Superior temporal gyrus (tissue), 1 donor: ENCODE results near the gene SLC35D3.
A peak's percentile ranks its signal among the peaks of the same experiment; 100 is the strongest.
"Not testable (repeated sequence)": the region's sequence is repeated elsewhere in the genome, so short reads cannot be mapped to it uniquely, and the experiment has no call there.

Experiments used
- DNase-seq: peaks from one replicate; pipeline ENCODE4 v3.0.0-alpha.2; 2016; ENCODE audit errors: extremely low spot score

The SLC35D3 gene

DNA sequence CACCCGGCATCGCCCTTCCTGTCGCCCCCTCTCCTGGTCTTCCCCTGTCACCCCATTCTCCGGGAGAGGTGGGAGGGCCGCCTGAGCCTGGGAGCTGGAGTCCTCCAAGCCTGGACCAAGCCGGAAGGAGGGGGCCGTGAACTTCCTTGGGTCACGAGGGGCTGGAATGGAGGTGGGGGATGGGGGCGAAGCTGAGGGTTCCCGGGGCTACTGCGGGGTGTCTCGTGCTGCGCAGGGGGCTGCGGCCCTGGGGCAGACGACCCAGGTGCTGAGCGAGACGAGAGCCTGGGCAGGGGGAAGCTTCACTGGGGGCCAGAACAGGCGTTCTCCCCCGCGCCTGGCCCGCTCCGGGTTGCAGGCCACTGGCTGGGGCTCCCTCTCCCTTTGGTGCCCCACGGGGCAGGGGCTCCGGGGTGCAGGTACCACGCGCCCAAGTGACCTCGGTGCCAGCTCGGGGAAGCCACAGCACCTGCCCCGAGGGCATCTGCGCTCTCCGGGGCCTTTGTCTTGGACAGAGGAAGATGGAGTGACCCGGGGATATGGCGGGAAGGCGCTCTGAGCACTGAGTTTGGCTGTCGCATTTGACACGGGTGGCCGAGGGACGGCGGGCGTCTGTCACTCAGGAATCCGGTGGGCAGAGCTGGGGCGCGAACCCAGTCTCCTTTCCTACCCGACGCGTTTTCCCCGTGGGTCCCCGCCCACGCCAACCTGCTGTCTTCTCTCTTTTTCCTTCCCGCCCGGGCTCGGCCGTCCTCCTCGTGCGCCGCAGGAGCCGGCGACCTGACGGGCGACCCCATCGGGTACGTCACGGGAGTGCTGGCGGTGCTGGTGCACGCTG is 1.2 kb downstream of the SLC35D3 start:
- DNase-seq: no peak

DNA sequence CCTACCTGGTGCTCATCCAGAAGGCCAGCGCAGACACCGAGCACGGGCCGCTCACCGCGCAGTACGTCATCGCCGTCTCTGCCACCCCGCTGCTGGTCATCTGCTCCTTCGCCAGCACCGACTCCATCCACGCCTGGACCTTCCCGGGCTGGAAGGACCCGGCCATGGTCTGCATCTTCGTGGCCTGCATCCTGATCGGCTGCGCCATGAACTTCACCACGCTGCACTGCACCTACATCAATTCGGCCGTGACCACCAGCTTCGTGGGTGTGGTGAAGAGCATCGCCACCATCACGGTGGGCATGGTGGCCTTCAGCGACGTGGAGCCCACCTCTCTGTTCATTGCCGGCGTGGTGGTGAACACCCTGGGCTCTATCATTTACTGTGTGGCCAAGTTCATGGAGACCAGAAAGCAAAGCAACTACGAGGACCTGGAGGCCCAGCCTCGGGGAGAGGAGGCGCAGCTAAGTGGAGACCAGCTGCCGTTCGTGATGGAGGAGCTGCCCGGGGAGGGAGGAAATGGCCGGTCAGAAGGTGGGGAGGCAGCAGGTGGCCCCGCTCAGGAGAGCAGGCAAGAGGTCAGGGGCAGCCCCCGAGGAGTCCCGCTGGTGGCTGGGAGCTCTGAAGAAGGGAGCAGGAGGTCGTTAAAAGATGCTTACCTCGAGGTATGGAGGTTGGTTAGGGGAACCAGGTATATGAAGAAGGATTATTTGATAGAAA is 2.0 kb downstream of the SLC35D3 start:
- DNase-seq: no peak

DNA sequence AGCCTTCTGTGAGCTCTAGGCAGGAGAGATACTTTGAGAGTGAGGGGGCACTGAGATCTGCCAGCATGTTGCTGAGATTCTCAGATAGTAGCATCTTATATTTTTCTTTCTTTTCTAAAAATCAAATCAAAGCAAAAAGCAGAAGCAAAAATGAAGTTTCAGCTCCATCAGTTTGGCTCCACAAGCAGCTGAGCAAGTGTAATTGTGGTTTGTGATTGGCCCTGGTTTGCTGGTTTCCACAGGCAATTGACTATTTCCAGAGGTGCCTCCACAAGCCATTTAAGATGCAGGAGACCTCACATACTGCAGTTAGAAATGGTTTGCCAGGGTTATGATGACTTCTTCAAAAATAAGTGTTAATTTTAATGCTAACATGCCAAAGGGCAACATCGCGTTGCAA is 4.3 kb downstream of the SLC35D3 start:
- DNase-seq: no peak

DNA sequence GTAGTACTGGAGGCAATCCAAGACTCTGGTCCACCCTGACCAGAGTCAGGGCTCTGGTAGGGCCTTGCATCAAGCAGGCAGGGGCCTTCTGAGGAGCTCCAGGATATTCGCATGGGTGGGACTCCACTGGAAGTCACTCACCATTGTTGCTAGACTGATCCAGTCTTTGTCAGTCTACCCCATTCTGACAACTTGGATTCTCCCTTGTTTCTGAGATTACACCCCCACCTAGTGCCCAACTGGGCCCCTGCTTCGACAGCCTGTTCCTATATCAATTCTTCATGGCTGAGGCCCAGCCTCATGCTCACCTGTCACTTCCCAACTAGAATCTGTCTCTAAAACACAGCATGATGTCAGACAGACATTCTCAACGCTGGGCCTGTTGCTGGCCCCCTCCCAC is 5.2 kb downstream of the SLC35D3 start:
- no peak for DNase-seq

DNA sequence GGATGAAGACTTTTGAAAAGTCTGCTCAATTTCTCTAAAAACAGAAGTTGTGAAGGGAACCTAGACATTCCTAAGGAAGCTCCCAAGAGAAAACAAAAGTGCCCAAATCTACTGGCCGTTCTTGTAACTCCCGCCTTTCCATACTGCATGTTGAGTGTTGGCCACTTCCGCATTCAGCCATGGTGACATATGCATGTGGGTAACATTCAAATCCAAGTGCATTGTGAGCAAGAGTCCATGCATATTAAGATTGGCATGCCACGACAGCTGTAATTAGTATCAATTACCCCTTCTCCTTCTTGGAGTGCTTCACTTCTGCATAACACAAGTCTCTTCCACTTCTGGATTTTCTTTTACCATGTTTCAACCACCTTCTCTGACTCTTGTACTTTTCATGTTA is 8.4 kb downstream of the SLC35D3 start:
- no peak for DNase-seq

DNA sequence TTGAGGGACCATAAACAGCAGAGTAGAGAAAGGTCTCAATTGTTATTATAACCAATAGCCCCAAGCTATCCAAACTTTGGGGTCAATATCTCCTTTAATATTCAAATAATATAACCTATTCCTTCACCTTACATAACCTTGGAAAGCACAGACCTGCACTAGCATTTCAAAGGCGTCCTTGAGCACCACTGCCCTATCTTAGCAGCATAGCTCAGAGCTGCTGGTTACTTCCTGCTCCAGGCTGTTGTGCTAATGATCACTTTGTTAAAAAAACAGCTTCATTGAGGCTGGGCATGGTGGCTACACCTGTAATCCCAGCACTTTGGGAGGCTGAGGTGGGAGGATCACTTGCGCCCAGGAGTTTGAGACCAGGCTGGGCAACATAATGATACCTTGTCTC is 10.5 kb downstream of the SLC35D3 start:
- DNase-seq: no peak

DNA sequence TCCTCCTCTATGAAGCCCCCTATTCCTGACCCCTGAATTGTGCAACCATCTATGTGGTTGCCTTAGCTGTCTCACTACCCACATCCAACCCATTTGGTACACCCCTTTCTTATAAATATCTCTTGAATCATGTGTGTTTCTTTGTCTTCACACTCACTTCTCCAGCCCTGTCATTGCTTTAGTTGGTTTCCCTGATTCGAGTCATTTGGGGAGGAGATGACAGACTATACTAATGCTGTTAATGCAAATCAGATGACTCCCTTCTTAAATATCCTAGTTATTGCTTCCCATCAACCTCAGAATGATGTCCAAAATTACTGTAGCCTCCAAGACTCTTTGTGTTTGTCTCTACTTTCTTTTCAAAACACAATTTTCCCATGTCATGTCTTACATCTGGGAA is 23.0 kb downstream of the SLC35D3 start:
- no peak for DNase-seq

DNA sequence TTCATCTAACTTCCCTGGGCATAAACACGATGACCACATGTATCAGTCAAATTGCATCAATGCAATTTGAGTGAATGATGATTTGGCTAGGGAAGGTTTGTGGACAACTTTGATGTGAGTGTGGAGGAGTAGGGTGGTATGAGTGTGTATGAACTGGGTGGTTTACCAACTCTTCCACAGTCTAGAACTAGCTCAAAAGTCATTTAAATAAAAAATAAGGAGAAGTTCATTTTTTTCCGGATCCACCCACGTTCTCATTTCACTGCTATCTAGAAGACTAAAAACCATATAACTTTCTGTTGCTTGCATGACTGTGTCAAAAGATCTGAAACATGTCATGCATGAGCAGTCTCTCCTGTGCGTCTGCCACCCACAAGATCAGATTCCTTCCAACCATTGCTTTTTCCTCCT is 23.6 kb downstream of the SLC35D3 start:
- DNase-seq: no peak

DNA sequence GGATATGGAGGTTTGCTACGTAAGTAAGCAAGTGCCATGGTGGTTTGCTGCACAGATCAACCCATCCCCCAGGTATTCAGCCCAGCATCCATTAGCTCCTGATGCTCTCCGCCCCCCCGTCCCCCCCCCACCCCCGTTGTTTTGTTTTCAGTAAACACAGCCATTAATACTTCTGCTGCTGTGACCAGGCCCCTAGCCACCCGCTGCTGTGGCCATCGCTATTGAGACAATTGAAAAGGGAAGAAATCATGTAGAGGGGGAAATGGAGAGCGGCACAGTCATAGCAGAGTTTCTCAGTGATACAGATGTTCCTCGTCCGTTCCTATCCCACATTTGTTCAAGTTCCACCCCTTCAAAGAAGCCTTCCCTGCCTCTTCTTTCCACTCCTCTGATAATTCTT is 24.9 kb downstream of the SLC35D3 start:
- DNase-seq: no peak

DNA sequence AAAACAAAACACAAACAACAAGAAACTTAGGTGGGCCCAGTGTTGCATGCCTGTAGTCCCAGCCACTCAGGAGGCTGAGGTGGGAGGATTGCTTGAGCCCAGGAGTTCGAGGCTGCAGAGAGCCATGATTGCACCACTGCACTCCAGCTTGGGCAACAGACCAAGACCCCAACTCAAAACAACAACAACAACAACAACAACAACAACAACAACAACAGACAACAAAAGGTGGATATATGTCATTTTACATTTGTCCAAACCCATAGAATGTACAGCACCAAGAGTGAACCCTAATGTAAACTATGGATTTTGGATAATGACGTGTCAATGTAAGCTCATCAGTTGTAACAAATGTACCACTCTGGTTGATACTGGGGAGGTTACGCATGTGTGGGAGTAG is 27.9 kb downstream of the SLC35D3 start:
- not testable (repeated sequence) for DNase-seq

DNA sequence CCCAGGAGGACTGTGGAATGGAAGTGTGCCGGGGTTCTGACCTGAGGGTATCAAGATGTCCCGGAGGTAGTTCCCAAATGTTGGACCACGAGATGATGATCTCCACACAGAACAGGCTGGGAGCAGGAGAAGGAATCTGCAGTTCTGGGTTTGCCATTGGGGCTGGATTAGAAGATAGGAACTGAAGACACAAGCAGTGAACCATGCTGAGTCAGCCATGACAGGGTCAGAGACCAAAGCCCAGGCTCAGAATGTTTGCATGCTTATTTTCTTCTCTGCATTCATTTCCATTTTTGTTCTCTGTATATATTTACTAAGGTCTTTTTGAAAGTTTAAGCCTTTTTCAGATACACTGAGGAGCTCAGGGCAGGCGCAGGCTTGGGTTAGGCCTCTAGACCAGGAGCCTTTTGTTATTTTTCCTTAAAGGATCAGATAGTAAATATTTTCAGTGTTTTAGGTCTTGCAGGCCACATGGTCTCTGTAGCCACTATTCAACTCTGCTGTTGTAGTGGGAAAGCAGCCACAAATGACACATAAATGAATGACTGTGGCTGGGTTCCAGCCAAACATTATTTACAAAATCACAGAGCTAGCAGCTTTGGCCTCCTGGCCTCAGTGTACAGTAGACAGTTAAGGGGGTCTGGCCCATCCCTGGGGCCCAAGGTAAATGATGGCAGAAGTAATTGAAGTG is 28.5 kb downstream of the SLC35D3 start:
- DNase-seq: no peak

DNA sequence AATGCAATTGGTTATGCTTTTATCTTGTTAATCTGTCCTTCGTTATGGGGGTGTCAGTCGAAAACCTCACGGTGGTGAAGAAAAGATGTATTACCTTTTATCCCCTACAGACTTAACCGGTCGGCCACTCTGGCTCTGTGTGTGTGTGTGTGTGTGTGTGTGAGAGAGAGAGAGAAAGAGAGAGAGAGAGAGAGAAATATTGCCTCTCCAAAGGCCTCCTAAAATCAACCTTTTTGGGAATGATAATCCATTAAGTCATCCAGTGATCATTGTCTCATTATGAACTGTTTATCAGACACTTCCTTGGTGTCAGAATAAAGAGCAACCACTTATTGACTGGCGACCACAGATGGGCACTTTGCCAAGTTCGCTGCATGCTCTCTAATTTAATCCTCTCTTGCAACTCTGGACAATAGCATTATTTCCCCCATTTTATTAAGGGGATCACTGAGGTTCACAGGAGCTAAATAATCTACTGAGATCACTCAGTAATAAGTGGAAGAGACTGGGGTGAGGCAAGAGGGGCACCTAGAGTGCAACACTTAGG is 30.7 kb downstream of the SLC35D3 start:
- DNase-seq: no peak

DNA sequence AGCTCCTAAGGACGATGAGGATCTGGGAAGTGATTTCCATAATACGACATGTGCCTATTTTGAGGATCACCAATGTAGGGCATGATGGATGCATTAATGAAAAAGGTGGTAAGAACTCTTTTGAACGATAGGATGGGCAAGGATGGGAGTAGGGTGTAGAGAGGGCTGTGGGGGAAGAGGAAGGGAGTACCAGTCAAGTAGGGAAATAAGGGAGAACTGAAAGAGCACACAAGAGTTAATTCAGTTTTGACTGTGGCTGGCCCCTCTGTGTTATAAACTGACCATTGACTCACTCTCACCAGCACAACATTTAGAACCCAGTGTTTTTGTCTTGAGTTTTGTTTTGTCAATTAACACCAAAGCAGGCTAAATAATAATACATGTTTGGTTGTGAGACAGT is 33.0 kb downstream of the SLC35D3 start:
- DNase-seq: no peak

DNA sequence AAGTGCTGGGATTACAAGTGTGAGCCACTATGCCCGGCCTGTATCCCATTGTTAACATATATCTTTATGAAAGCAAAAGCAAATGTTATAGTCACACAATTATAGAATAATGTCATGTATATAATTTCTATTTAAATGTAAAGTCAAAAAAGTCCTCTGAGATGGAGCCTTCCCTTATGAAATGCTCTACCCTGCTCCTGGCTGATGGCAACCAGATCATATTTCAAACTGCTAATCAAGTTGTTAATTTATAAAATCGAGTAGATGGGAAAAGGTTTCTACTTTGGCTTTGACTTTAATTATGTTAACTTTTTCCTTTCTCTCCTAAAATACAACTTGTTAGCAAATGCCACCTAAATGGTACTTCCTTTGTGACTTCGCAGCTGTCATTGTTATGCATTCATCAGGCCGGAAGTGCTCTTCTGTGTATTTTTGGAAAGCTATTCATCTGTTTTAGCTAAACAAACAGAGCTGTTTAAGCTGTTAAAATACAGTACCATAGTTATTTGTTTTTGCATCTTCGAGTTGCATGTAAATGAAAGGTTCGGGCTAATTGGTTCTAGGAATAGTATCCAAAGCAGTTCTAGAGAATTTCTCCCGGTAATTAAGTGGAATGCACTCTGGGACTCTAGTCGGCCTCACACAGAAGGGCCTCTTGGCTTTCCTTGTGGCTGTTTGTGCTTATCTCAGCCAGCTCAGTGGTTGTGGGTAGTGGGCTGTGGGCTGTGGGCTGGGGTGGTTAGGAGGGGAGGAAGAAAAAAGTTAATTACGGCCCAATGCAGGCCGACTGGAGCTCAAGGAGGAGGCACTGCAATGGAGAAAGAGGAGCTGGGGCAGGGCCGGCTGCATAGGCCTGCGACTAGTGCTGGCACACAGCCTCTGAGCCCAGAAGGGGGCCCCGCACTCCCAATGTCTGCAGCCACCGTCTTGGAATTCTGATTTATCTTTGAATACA is 34.8 kb downstream of the SLC35D3 start:
- DNase-seq: no peak

DNA sequence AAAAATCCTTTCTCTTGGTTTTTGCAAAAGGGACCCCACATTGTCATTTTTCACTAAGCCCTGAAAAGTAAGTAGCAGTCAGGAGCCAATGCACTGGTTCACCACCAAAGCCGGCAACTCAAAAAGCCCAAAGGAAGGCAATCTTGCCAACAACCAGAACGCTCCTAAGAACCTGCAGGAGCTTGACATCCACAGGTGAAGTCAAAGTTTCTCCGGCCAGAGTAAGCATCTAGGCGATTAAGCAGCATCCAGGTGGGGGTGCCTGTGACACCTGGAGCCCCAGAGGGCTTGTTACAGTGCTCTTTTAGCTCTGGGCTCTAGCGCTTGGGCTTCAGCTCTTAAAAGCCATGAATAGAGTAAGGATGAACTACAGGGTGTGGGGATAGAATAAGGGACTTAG is 36.1 kb downstream of the SLC35D3 start:
- DNase-seq: no peak

DNA sequence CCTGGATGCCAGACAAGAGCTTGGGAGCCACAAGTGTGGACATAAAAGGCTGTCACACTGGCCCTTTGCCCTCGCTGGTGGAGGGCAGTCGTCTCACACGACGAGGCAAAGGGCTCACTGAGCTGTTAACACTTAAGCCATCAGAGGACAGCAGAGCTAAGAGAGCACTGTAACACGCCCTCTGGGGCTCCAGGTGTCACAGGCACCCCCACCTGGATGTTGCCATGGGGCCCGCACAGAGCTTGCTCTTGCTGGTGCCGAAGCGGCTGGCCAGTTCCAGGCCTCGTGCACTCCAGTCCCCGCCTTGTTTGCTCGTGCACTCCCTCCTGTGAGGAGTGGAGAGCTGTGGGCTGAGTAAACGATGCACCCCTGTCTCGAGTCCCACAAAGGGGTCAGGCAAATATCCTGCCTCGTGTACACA is 37.4 kb downstream of the SLC35D3 start:
- no peak for DNase-seq

DNA sequence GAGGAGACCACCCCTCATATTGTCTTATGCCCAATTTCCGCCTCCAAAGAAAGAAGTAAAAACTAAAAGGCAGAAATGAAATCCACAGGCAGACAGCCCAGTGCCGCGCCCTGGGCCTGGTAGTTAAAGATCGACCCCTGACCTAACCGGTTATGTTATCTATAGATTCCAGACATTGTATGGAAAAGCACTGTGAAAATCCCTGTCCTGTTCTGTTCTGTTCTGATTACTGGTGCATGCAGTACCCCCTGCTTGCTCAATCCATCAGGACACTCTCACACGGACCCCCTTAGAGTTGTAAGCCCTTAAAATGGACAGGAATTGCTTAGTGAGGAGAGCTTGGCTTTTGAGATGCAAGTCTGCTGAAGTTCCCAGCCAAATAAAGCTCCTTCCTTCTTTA is 37.8 kb downstream of the SLC35D3 start:
- not testable (repeated sequence) for DNase-seq

DNA sequence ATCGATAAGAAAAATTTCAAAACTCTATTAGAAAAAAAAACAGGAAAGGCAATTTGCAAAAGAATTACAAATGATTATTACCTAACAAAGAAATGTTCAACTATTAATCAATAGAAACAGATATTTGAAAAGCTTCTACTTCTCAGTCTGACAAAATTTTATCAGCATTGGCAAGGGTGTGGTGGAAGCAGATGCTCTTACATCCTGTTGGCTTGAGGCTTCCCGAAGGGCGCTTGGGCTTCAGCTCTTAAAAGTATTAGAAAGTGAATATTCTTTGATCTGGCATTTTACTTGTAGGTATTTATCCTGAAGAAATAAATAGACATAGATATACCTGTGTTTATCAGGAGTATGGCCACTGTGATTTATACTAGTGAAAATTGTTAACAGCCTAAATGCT is 38.7 kb downstream of the SLC35D3 start:
- DNase-seq: no peak

DNA sequence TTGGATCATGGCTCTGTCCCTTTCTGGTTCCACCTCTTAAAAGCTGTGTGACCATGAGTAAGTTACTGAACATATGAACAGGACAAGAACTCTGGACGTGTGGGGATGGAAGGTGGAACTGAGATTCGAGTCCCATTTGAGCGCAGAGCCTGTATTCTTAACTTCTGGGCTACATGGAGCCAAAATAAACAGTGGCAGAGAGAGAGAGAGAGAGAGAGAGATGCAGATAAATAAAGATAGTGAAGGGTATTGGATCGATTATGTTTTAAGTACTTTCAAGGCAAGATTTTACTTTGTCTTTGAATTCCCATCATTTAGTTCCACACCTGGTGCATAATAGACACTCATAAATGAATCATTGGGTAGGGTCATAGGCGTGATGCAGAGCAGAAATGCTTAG is 39.7 kb downstream of the SLC35D3 start:
- DNase-seq: no peak

DNA sequence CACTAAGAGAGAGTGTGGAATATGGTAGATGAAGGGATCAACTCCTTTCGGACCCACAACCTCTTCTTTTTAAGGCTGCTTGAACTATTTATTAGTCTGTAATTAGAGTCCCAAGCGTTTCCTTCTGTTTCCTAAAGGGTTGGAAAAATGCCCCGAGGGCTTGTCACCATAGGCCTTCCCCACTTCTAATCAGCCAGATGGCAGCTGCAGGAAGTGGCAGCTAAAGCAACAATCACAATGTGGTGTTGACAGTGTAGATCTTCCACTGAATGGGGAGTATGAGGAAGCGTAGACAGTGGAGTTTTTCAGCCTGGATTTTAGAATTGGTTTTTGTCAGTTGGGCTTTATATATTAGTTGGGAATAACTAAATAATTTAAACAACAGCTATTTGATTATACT is 40.6 kb downstream of the SLC35D3 start:
- DNase-seq: peak; percentile 27

DNA sequence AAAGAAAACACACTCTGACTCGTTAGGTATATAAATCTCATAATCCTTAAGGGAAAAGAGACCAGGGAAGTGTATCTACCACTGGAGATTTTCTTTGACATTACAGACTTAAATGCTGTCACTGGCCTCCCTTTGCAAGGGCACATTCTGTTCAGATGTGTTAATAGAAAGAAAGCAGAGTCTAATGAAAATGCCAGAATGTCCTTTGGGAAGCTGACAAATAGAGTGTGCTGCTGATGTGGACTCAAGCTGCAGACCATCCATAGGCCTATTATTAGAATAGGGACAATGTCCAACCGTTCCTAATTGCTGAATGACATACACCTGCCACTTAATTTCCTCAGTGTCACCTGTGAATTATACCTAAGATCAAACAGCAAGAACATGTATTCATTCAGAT is 41.2 kb downstream of the SLC35D3 start:
- no peak for DNase-seq
